ENCODE measurements around the gene PPHLN1. TPM values are rescaled to one million over a fixed set of nuclear protein-coding genes. Genes with fewer than 3 reads are reported as not detected.

The PPHLN1 gene
- total RNA-seq, 2 donors from 2014 or later = 36.8 to 39.7 TPM

DNA sequence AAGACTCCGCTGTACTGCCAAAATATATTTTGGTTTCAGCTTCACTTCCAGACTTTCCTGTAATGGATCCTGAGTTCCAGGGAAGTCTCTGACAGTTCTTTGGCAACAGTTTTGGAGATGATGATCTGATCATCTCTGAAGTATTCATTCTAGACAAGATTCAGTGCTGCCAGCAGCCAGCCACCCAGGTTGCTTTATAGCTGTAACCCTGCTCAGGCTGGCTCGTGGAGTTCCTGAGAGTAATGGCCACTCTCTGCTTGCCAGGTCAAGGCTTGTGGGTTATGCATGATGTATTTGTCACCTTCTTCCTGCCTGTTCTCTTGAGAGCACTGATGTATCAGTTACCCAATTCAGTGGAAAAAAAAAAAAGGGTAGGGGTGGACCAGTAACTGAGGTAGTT is 124.3 kb downstream of the PPHLN1 start:
- Histone ChIP-seq H3K27ac (no peak overlapping the region), H3K4me3 (no peak overlapping the region), H3K9me3 (no peaks in the 10 kb centered on the region), H3K9ac (ENCODE audit: low read depth in 2 of 2, low read length in 2 of 2) (no peak overlapping the region), H3K27me3 (no peaks in the 10 kb centered on the region), H3K4me1 (no peaks in the 10 kb centered on the region), H3K36me3 (no peaks in the 10 kb centered on the region)
- no peak for DNase-seq
- intact Hi-C loops (cut with DNase I) = no loop called here
- no peak for TF ChIP-seq CTCF (IDR thresholded peaks at IDR 0.05)

GRCh38 chr12:42458575-42458974 is 132.6 kb downstream of the PPHLN1 start:
- no peak overlapping the region for H3K9ac ChIP-seq (ENCODE audit: low read depth in 2 of 2, low read length in 2 of 2)
- no peak overlapping the region for H3K4me3 ChIP-seq
- DNase-seq = no peak
- H3K4me1 ChIP-seq = no peaks in the 10 kb centered on the region
- H3K27me3 ChIP-seq = no peaks in the 10 kb centered on the region
- no peaks in the 10 kb centered on the region for H3K36me3 ChIP-seq
- H3K27ac ChIP-seq = no peak overlapping the region
- intact Hi-C loops (cut with DNase I) = no loop called here
- H3K9me3 ChIP-seq = no peaks in the 10 kb centered on the region
- TF ChIP-seq CTCF (IDR thresholded peaks at IDR 0.05) = no peak

DNA sequence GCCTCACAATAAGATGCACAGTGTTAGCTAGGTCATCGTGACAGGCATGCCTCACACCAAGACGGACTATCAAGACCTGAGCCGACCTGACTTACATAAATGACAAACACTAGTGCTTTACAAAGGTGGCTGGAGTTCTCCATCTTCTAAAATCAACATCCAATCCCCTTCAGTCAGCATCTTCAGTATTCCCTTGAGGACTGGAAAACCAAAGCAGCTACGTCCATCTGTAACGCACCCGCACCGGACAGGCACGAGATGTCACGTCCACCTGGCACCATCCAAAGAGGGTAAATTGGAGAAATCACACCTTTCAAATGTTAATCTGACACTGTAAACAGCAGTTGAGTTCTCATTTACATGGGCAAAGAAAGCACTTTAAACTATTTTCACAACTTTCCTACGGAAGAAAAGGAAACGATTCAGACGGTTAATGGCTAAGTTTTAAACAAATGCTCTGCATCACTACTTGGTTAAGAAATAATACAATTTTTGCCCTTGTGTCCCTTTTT is 133.4 kb downstream of the PPHLN1 start:
- Histone ChIP-seq H3K4me1 (no peaks in the 10 kb centered on the region), H3K9me3 (no peaks in the 10 kb centered on the region), H3K36me3 (no peaks in the 10 kb centered on the region), H3K9ac (ENCODE audit: low read depth in 2 of 2, low read length in 2 of 2) (no peak overlapping the region), H3K27ac (no peak overlapping the region), H3K4me3 (no peak overlapping the region), H3K27me3 (no peaks in the 10 kb centered on the region)
- intact Hi-C loops (cut with DNase I) = no loop called here
- TF ChIP-seq CTCF (IDR thresholded peaks at IDR 0.05) = no peak
- no peak for DNase-seq

- TF ChIP-seq CTCF (IDR thresholded peaks at IDR 0.05) = no peak
- H3K27me3 ChIP-seq = no peaks in the 10 kb centered on the region
- H3K36me3 ChIP-seq = no peaks in the 10 kb centered on the region
- no peak overlapping the region for H3K4me3 ChIP-seq
- no peaks in the 10 kb centered on the region for H3K9me3 ChIP-seq
- H3K9ac ChIP-seq (ENCODE audit: low read depth in 2 of 2, low read length in 2 of 2) = no peak overlapping the region
- DNase-seq = no peak
- no peak overlapping the region for H3K27ac ChIP-seq
- H3K4me1 ChIP-seq = no peaks in the 10 kb centered on the region
- intact Hi-C loops (cut with DNase I) = no loop called here
These were observed 136.5 kb downstream of the PPHLN1 start for GRCh38 chr12:42462486-42462885.

DNA sequence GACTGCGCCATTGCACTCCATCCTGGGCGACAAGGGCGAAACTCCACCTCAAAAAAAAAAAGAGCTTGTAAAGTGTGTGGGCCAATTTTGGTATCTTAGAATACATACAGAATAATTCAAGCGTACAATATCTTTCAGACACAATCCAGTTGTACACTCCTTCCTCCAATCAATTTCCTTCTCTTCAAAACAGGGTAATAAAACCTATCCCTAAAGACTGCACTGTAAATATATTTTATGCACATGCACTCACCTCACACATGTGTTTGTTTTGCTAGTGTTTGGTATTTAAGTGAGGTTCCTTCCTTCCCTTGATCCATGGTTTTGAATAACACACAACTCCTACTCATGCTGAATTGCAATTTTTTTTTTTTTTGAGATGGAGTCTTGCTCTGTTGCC is 137.7 kb downstream of the PPHLN1 start:
- Histone ChIP-seq H3K27me3 (no peaks in the 10 kb centered on the region), H3K4me3 (no peak overlapping the region), H3K27ac (no peak overlapping the region), H3K9me3 (no peaks in the 10 kb centered on the region), H3K36me3 (no peaks in the 10 kb centered on the region), H3K4me1 (no peaks in the 10 kb centered on the region), H3K9ac (ENCODE audit: low read depth in 2 of 2, low read length in 2 of 2) (no peak overlapping the region)
- DNase-seq = no peak
- intact Hi-C loops (cut with DNase I) = no loop called here
- no peak for TF ChIP-seq CTCF (IDR thresholded peaks at IDR 0.05)

Measured in colonic mucosa (tissue), 4 donors.